ENCODE data around the gene HSPB6.

DNA sequence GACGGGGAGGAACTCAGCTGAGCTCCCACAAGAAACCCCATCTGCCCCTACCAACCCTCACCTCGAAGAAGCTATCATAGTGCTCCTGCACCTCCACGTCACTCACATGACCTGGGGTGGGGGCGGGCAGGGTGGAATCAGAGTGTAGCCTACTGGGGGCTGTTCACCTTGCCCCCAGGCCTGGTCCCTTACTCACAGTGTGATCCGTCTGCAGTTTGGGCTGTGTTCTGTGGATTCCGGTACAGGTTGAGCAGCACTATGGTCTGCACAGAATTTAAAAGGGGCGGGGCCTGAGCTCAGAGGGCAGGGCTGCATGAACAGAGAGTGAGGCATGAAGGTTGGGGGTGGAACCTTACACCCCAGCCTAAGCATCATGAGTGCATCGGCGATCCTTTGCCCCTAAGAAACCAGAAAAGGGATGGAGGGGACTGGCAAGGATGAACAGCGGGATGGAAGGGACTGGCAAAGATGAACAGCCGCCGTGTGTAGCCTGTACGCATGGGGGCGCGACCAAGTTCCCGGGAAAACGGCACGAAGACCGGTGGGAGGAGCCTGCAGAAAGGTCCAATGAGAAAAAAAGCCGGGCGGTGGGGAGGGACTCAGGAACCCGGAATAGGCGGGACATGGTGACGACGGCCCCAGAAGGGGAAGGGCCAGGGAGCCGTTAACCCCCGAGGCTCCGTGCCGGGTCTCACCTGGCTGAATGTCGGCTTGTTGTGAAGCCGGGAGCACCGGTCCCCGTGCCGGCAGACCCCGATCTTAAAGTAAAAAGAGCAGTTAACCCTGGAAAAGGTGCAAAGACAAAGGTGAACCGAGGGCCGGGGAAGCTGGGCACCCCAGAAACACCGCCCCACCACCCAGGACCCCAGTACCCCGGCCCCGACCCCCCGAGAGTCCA is 12.2 kb downstream of the HSPB6 start:
- no peak for TF ChIP-seq EZH2 (IDR thresholded peaks at IDR 0.05; ENCODE audit: insufficient read depth, poor library complexity, severe bottlenecking)
- TF ChIP-seq EZH2phosphoT487 (IDR thresholded peaks at IDR 0.05; ENCODE audit: insufficient read depth, low read depth) = no peak

Data from GM23248 (cell line).